Progenitor cell of endocrine pancreas (in vitro differentiated cells): ENCODE data around the gene EMP2. TPM values are rescaled to one million over a fixed set of nuclear protein-coding genes. Genes with fewer than 3 reads are reported as not detected.
"Not testable (repeated sequence)": the region's sequence is repeated elsewhere in the genome, so short reads cannot be mapped to it uniquely, and the experiment has no call there.

Experiments
- DNase-seq: peaks from one replicate; pipeline ENCODE4 v3.0.0; 2021; ENCODE audit warnings: low spot score; ENCODE audit not compliant: unreplicated experiment
- H3K27ac Mint-ChIP-seq: 2 replicates; pipeline ENCODE4 v1.8.0; 2021; ENCODE audit warnings: mild to moderate bottlenecking, moderate library complexity, mixed read lengths
- H3K27me3 Mint-ChIP-seq: 2 replicates; pipeline ENCODE4 v1.8.0; 2021; ENCODE audit warnings: mixed read lengths
- H3K36me3 Mint-ChIP-seq: 2 replicates; pipeline ENCODE4 v1.8.0; 2022; ENCODE audit warnings: mixed read lengths; ENCODE audit not compliant: insufficient read depth
- H3K4me1 Mint-ChIP-seq: 2 replicates; pipeline ENCODE4 v1.8.0; 2021; ENCODE audit warnings: low read depth, mixed read lengths
- H3K4me3 Mint-ChIP-seq: 2 replicates; pipeline ENCODE4 v1.8.0; 2021; ENCODE audit warnings: low read depth, mild to moderate bottlenecking, moderate library complexity, mixed read lengths
- H3K9me3 Mint-ChIP-seq: 2 replicates; pipeline ENCODE4 v1.8.0; 2021; ENCODE audit warnings: low read depth, mixed read lengths
- CTCF ChIP-seq: fragments of 200-600 bp; sonication (generic); IDR thresholded peaks from one replicate; pipeline ENCODE4 v1.5.0; 2021; ENCODE audit warnings: antibody characterized with exemption, mild to moderate bottlenecking; ENCODE audit not compliant: unreplicated experiment
- total RNA-seq: library from RNA; stranded (reverse); gene quantifications from 2 replicates; pipeline ENCODE4 v1.2.1, GENCODE V29; 2021

EMP2 gene
- total RNA-seq, 1 donor from 2014 or later: 10.5 TPM

GRCh38 chr16:10561001-10561400, 19.4 kb downstream of the EMP2 start:
- no peak for DNase-seq
- no peak for TF ChIP-seq CTCF
- H3K4me3 Mint-ChIP-seq: no peak overlapping the region
- peaks cover 16% of the 10 kb centered on the region for H3K9me3 Mint-ChIP-seq
- H3K27me3 Mint-ChIP-seq: no peaks in the 10 kb centered on the region
- no peaks in the 10 kb centered on the region for H3K4me1 Mint-ChIP-seq
- peaks cover 7% of the 10 kb centered on the region for H3K36me3 Mint-ChIP-seq
- H3K27ac Mint-ChIP-seq: no peak overlapping the region

- H3K27me3 Mint-ChIP-seq, H3K4me1 Mint-ChIP-seq, DNase-seq, H3K27ac Mint-ChIP-seq, H3K4me3 Mint-ChIP-seq, H3K36me3 Mint-ChIP-seq: not testable (repeated sequence)
- peaks cover 20% of the 10 kb centered on the region for H3K9me3 Mint-ChIP-seq
Measured at GRCh38 chr16:10559792-10560191, 20.6 kb downstream of the EMP2 start.

- Mint-ChIP-seq H3K27me3 (no peaks in the 10 kb centered on the region), H3K4me1 (no peaks in the 10 kb centered on the region), H3K27ac (peak overlapping the region; percentile 35), H3K4me3 (no peak overlapping the region), H3K36me3 (peaks cover 5% of the 10 kb centered on the region), H3K9me3 (peaks cover 20% of the 10 kb centered on the region)
- TF ChIP-seq CTCF: no peak
- no peak for DNase-seq
Measured at GRCh38 chr16:10558746-10559641, 21.4 kb downstream of the EMP2 start.

GRCh38 chr16:10558305-10558704, 22.1 kb downstream of the EMP2 start:
- Mint-ChIP-seq H3K27ac (no peak overlapping the region), H3K4me3 (no peak overlapping the region), H3K9me3 (peaks cover 14% of the 10 kb centered on the region), H3K36me3 (peaks cover 4% of the 10 kb centered on the region), H3K4me1 (no peaks in the 10 kb centered on the region), H3K27me3 (no peaks in the 10 kb centered on the region)
- DNase-seq: no peak
- no peak for TF ChIP-seq CTCF

- Mint-ChIP-seq H3K27ac (no peak overlapping the region), H3K4me1 (no peaks in the 10 kb centered on the region), H3K36me3 (peaks cover 4% of the 10 kb centered on the region), H3K27me3 (no peaks in the 10 kb centered on the region), H3K9me3 (peaks cover 14% of the 10 kb centered on the region), H3K4me3 (no peak overlapping the region)
- no peak for DNase-seq
- TF ChIP-seq CTCF: no peak
Measured at GRCh38 chr16:10557750-10558149, 22.6 kb downstream of the EMP2 start.

- H3K4me1 Mint-ChIP-seq: no peaks in the 10 kb centered on the region
- H3K27me3 Mint-ChIP-seq: no peaks in the 10 kb centered on the region
- TF ChIP-seq CTCF: no peak
- H3K4me3 Mint-ChIP-seq: no peak overlapping the region
- no peak for DNase-seq
- H3K27ac Mint-ChIP-seq: no peak overlapping the region
- H3K9me3 Mint-ChIP-seq: peaks cover 7% of the 10 kb centered on the region
- peaks cover 1% of the 10 kb centered on the region for H3K36me3 Mint-ChIP-seq
Measured at GRCh38 chr16:10556236-10556635, 24.2 kb downstream of the EMP2 start.
